ENCODE measurements around the gene SLC49A3.

DNA sequence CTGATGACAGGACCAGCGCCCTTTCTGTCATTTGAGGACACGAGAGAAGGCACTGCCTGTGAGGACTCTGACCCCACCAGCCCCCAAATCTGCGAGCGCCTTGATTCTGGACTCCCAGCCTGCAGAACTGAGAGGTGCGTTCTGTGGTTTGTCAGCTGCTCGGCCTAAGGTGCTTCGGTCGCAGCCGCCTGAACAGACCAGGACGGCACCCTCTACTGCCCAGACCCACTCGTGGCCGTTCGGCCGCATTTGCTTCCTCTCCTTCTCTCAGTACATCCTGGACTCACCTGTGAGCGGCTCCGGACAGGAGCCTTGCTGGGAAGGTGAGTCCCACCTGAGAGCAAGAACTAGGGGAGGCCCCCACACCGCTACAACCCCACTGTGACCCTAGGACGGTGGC is 25.1 kb upstream of the SLC49A3 start:
- TF ChIP-seq, protein P1, sequence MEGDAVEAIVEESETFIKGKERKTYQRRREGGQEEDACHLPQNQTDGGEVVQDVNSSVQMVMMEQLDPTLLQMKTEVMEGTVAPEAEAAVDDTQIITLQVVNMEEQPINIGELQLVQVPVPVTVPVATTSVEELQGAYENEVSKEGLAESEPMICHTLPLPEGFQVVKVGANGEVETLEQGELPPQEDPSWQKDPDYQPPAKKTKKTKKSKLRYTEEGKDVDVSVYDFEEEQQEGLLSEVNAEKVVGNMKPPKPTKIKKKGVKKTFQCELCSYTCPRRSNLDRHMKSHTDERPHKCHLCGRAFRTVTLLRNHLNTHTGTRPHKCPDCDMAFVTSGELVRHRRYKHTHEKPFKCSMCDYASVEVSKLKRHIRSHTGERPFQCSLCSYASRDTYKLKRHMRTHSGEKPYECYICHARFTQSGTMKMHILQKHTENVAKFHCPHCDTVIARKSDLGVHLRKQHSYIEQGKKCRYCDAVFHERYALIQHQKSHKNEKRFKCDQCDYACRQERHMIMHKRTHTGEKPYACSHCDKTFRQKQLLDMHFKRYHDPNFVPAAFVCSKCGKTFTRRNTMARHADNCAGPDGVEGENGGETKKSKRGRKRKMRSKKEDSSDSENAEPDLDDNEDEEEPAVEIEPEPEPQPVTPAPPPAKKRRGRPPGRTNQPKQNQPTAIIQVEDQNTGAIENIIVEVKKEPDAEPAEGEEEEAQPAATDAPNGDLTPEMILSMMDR (IDR thresholded peaks at IDR 0.05), result no peak
- TF ChIP-seq EZH2 (IDR thresholded peaks at IDR 0.05), result no peak
